HCT116 (cell line): ENCODE data around the gene MYO3B.

Experiments used
- CEBPB ChIP-seq: IDR thresholded peaks from 2 replicates; pipeline ENCODE4 v1.6.1; 2012; ENCODE audit warnings: low read depth
- EZH2 ChIP-seq: fragments of 200-600 bp; sonication (generic); IDR thresholded peaks from 2 replicates; pipeline ENCODE4 v1.6.1; 2017; ENCODE audit warnings: antibody characterized with exemption, mixed run types
- TF ChIP-seq, protein P1 (sequence below), 3 experiments: fragments of 200-600 bp in 1 of 3; sonication (generic) in 1 of 3; IDR thresholded peaks in 2 of 3; conservative IDR thresholded peaks in 1 of 3; 2 replicates each; pipeline ENCODE4 v1.5.1; 2012 to 2017; ENCODE audit warnings: low read depth in 2 of 3, low read length in 2 of 3, antibody characterized with exemption in 1 of 3, borderline replicate concordance in 1 of 3, control low read depth in 1 of 3, mild to moderate bottlenecking in 1 of 3, mixed read lengths in 1 of 3, mixed run types in 1 of 3, moderate library complexity in 1 of 3; ENCODE audit not compliant: insufficient read depth in 1 of 3

- TF ChIP-seq CEBPB: no peak
- TF ChIP-seq, protein P1, sequence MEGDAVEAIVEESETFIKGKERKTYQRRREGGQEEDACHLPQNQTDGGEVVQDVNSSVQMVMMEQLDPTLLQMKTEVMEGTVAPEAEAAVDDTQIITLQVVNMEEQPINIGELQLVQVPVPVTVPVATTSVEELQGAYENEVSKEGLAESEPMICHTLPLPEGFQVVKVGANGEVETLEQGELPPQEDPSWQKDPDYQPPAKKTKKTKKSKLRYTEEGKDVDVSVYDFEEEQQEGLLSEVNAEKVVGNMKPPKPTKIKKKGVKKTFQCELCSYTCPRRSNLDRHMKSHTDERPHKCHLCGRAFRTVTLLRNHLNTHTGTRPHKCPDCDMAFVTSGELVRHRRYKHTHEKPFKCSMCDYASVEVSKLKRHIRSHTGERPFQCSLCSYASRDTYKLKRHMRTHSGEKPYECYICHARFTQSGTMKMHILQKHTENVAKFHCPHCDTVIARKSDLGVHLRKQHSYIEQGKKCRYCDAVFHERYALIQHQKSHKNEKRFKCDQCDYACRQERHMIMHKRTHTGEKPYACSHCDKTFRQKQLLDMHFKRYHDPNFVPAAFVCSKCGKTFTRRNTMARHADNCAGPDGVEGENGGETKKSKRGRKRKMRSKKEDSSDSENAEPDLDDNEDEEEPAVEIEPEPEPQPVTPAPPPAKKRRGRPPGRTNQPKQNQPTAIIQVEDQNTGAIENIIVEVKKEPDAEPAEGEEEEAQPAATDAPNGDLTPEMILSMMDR (IDR thresholded peaks at IDR 0.05 in 2 of 3, conservative IDR thresholded peaks at IDR 0.05 in 1 of 3; ENCODE audit: borderline replicate concordance in 1 of 3, insufficient read depth in 1 of 3, low read depth in 2 of 3, low read length in 2 of 3): no peak
- no peak for TF ChIP-seq EZH2
Observed at GRCh38 chr2:170201734-170202393, 23.9 kb downstream of the MYO3B start.
